Adrenal gland (tissue), 5 donors: Measurements from ENCODE around the gene COL6A3.
"Not testable (repeated sequence)": the region's sequence is repeated elsewhere in the genome, so short reads cannot be mapped to it uniquely, and the experiment has no call there.

Experiments used
- POLR2A ChIP-seq, 2 donors: fragments of 450-650 bp; IDR thresholded peaks; one replicate each; pipeline ENCODE4 v1.6.1; 2017; ENCODE audit warnings: antibody characterized with exemption in 2 of 2, mild to moderate bottlenecking in 2 of 2, moderate library complexity in 1 of 2
- TF ChIP-seq, protein P1 (sequence below), 6 experiments: fragments of 450-650 bp in 4 of 6; fragments of 200-600 bp in 2 of 6; sonication (generic) in 1 of 6; IDR thresholded peaks; 1 replicate in 5 of 6; 2 replicates in 1 of 6; pipeline versions ENCODE4 v1.5.1 to v1.8.0; 2016 to 2021; ENCODE audit warnings: antibody characterized with exemption in 6 of 6, mild to moderate bottlenecking in 2 of 6, moderate library complexity in 1 of 6
- donor health status: DM: no; HTN: no; CAD: no.

GRCh38 chr2:237303244-237303643, 110.7 kb downstream of the COL6A3 start:
- TF ChIP-seq, protein P1, sequence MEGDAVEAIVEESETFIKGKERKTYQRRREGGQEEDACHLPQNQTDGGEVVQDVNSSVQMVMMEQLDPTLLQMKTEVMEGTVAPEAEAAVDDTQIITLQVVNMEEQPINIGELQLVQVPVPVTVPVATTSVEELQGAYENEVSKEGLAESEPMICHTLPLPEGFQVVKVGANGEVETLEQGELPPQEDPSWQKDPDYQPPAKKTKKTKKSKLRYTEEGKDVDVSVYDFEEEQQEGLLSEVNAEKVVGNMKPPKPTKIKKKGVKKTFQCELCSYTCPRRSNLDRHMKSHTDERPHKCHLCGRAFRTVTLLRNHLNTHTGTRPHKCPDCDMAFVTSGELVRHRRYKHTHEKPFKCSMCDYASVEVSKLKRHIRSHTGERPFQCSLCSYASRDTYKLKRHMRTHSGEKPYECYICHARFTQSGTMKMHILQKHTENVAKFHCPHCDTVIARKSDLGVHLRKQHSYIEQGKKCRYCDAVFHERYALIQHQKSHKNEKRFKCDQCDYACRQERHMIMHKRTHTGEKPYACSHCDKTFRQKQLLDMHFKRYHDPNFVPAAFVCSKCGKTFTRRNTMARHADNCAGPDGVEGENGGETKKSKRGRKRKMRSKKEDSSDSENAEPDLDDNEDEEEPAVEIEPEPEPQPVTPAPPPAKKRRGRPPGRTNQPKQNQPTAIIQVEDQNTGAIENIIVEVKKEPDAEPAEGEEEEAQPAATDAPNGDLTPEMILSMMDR (IDR thresholded peaks at IDR 0.05), result not testable (repeated sequence)
- not testable (repeated sequence) for TF ChIP-seq POLR2A (IDR thresholded peaks at IDR 0.05)
